ENCODE measurements around the gene TRIO. TPM values are rescaled to one million over a fixed set of nuclear protein-coding genes. Genes with fewer than 3 reads are reported as not detected.

Gene TRIO
- total and polyA plus RNA-seq, 2 donors (not counting 3 experiments of a cell fraction or from before 2014, with no cell fraction given) = 82.9 to 248 TPM

DNA sequence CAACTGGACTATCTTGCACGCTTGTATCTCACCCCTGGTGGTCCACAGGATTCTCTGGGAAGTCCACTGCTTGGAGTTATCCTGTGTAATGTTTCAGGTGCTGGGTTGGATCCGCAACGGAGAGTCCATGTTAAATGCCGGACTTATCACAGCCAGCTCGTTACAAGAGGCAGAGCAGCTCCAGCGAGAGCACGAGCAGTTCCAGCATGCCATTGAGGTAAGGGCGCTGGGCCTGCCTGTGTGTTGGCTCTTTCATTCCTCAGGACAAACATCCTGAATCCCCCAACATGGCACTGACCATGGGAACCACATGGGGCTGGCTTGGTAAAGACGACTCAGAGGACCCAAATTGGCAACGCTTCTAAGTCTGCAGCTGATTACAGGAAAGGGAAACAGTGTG, 223.6 kb downstream of the TRIO start:
- FAIRE-seq (no peak), DNase-seq (ENCODE audit: low read depth, low spot score) (no peak)
- H3K4me3 ChIP-seq (replicated peaks in 1 of 3; ENCODE audit: insufficient read depth in 1 of 3, low read depth in 1 of 3, low read length in 3 of 3) = no peak overlapping the region
- intact Hi-C loops (cut with micrococcal nuclease) = no loop called here
- no peaks in the 10 kb centered on the region for H3K27me3 ChIP-seq (ENCODE audit: control insufficient read depth in 2 of 2, insufficient read depth in 2 of 2, low read length in 2 of 2)
- CTCF ChIA-PET = interaction anchor here (0.9 kb wide), 1 partner anchor 15 kb away, joined by 3 read pairs; no protein-coding TSS in a partner anchor
- peaks cover 3% of the 10 kb centered on the region for H4K20me1 ChIP-seq (replicated peaks; ENCODE audit: control insufficient read depth, extremely low read depth, insufficient read depth, low read length)
- dilution Hi-C loops (cut with MboI; ENCODE audit: extremely low pct_ligation_motif_present, low sequenced_read_pairs) = no loop called here
- BruUV-seq (replicated peaks) = no TSS peak
- no peak overlapping the region for H3K9ac ChIP-seq (replicated peaks; ENCODE audit: extremely low read depth, insufficient read depth, low read length)
- POLR2A ChIA-PET = no interaction called here
- H3K27ac ChIP-seq (ENCODE audit: insufficient read depth, low read depth, low read length) = no peak overlapping the region
- TF ChIP-seq, protein P1, sequence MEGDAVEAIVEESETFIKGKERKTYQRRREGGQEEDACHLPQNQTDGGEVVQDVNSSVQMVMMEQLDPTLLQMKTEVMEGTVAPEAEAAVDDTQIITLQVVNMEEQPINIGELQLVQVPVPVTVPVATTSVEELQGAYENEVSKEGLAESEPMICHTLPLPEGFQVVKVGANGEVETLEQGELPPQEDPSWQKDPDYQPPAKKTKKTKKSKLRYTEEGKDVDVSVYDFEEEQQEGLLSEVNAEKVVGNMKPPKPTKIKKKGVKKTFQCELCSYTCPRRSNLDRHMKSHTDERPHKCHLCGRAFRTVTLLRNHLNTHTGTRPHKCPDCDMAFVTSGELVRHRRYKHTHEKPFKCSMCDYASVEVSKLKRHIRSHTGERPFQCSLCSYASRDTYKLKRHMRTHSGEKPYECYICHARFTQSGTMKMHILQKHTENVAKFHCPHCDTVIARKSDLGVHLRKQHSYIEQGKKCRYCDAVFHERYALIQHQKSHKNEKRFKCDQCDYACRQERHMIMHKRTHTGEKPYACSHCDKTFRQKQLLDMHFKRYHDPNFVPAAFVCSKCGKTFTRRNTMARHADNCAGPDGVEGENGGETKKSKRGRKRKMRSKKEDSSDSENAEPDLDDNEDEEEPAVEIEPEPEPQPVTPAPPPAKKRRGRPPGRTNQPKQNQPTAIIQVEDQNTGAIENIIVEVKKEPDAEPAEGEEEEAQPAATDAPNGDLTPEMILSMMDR (IDR thresholded peaks at IDR 0.05; ENCODE audit: extremely low read depth in 1 of 2, insufficient read depth in 1 of 2, low read depth in 1 of 2, low read length in 2 of 2) = no peak
- H3K36me3 ChIP-seq (ENCODE audit: control insufficient read depth in 2 of 2, extremely low read depth in 1 of 2, insufficient read depth in 2 of 2, low read length in 2 of 2) = peaks cover 48 to 51% of the 10 kb centered on the region in 2 experiments
- no peaks in the 10 kb centered on the region for H3K79me2 ChIP-seq (ENCODE audit: control insufficient read depth, insufficient read depth, low read length)
- no peak overlapping the region for H2AFZ ChIP-seq (ENCODE audit: low read depth, low read length)
- H3K9me3 ChIP-seq (replicated peaks; ENCODE audit: control insufficient read depth, insufficient read depth, low read length) = no peaks in the 10 kb centered on the region
- H3K4me1 ChIP-seq (ENCODE audit: control insufficient read depth, extremely low read depth, insufficient read depth, low read length) = no peaks in the 10 kb centered on the region
- no peaks in the 10 kb centered on the region for H3K9me1 ChIP-seq (replicated peaks; ENCODE audit: control insufficient read depth, extremely low read depth, insufficient read depth, low read length)
- H3K4me2 ChIP-seq (ENCODE audit: insufficient read depth, low read length) = no peak overlapping the region

DNA sequence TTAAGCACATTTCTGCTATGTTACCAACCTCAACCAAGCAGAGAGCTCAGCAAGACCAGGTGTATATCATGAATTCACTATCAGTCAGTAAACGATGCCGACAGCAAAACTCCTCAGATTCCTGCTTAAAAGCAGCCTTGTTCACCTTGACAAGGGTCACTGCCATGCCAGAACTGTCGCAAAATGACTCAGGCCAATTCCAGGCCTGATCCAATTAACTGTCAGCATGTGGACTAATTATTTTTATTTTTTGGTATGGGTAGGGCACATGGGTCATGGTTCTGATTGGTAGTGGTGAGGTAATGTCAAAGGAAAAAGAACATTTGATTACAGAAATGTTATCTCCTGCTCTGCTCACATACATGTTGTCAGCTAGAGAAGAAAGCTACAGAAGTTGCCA, 224.2 kb downstream of the TRIO start:
- POLR2A ChIA-PET = interaction anchor here (0.5 kb wide), 1 partner anchor 171 kb away, joined by 4 read pairs; no protein-coding TSS in a partner anchor

More for the DNA sequence above, 224.2 kb downstream of the TRIO start:
- FAIRE-seq (no peak), DNase-seq (ENCODE audit: low read depth, low spot score) (no peak)
- intact Hi-C loops (cut with micrococcal nuclease) (no loop called here), dilution Hi-C loops (cut with MboI; ENCODE audit: extremely low pct_ligation_motif_present, low sequenced_read_pairs) (no loop called here)
- no peaks in the 10 kb centered on the region for H3K79me2 ChIP-seq (ENCODE audit: control insufficient read depth, insufficient read depth, low read length)
- BruUV-seq (replicated peaks) = no TSS peak
- H3K9me3 ChIP-seq (replicated peaks; ENCODE audit: control insufficient read depth, insufficient read depth, low read length) = no peaks in the 10 kb centered on the region
- H4K20me1 ChIP-seq (replicated peaks; ENCODE audit: control insufficient read depth, extremely low read depth, insufficient read depth, low read length) = peaks cover 3% of the 10 kb centered on the region
- H3K36me3 ChIP-seq (ENCODE audit: control insufficient read depth in 2 of 2, extremely low read depth in 1 of 2, insufficient read depth in 2 of 2, low read length in 2 of 2) = peaks cover 48 to 51% of the 10 kb centered on the region in 2 experiments
- no peak overlapping the region for H3K9ac ChIP-seq (replicated peaks; ENCODE audit: extremely low read depth, insufficient read depth, low read length)
- TF ChIP-seq EZH2 (IDR thresholded peaks at IDR 0.05; ENCODE audit: borderline replicate concordance, low read depth, low read length, severe bottlenecking) = no peak
- TF ChIP-seq MYC (IDR thresholded peaks at IDR 0.05; ENCODE audit: low read depth, low read length) = no peak
- no peak for TF ChIP-seq POLR2AphosphoS5 (IDR thresholded peaks at IDR 0.05; ENCODE audit: insufficient read depth, low read depth, low read length)
- TF ChIP-seq JUN (IDR thresholded peaks at IDR 0.05; ENCODE audit: borderline replicate concordance, insufficient read depth, insufficient read length, low read depth) = no peak
- TF ChIP-seq GATA2 (IDR thresholded peaks at IDR 0.05; ENCODE audit: insufficient read depth, insufficient read length, low read depth, low read length) = no peak
- TF ChIP-seq POLR2A (IDR thresholded peaks at IDR 0.05; ENCODE audit: low read depth, low read length) = no peak
- no peak for TF ChIP-seq MAX (IDR thresholded peaks at IDR 0.05; ENCODE audit: insufficient read depth, insufficient read length)
- TF ChIP-seq, protein P1 (IDR thresholded peaks at IDR 0.05; ENCODE audit: extremely low read depth in 1 of 2, insufficient read depth in 1 of 2, low read depth in 1 of 2, low read length in 2 of 2) = no peak
- TF ChIP-seq FOS (IDR thresholded peaks at IDR 0.05; ENCODE audit: borderline replicate concordance, insufficient read depth, low read length) = no peak
- no peaks in the 10 kb centered on the region for H3K4me1 ChIP-seq (ENCODE audit: control insufficient read depth, extremely low read depth, insufficient read depth, low read length)
- no peak overlapping the region for H3K27ac ChIP-seq (ENCODE audit: insufficient read depth, low read depth, low read length)
- H3K9me1 ChIP-seq (replicated peaks; ENCODE audit: control insufficient read depth, extremely low read depth, insufficient read depth, low read length) = no peaks in the 10 kb centered on the region
- H2AFZ ChIP-seq (ENCODE audit: low read depth, low read length) = no peak overlapping the region
- H3K4me3 ChIP-seq (replicated peaks in 1 of 3; ENCODE audit: insufficient read depth in 1 of 3, low read depth in 1 of 3, low read length in 3 of 3) = no peak overlapping the region
- no peaks in the 10 kb centered on the region for H3K27me3 ChIP-seq (ENCODE audit: control insufficient read depth in 2 of 2, insufficient read depth in 2 of 2, low read length in 2 of 2)
- H3K4me2 ChIP-seq (ENCODE audit: insufficient read depth, low read length) = no peak overlapping the region
- CTCF ChIA-PET = interaction anchor here (0.9 to 3.8 kb wide), 2 partner anchors 15 to 281 kb away, joined by 3 to 18 read pairs; no protein-coding TSS in a partner anchor
